AG09309 (cell line): ENCODE results near the gene CMIP.

Experiments used
- DNase-seq: peaks from one replicate; pipeline ENCODE4 v3.0.0-alpha.2; 2010; ENCODE audit warnings: low read depth
- H3K4me3 ChIP-seq: 2 replicates; pipeline ENCODE4 v1.5.1; 2011; ENCODE audit warnings: mild to moderate bottlenecking, low read depth, low read length, moderate library complexity; ENCODE audit not compliant: control insufficient read depth
- CTCF ChIP-seq: IDR thresholded peaks from 2 replicates; pipeline ENCODE4 v1.5.1; 2011; ENCODE audit warnings: mild to moderate bottlenecking, low read depth, low read length, inconsistent platforms; ENCODE audit not compliant: insufficient read depth, control insufficient read depth; ENCODE audit errors: missing control alignments

Gene CMIP

DNA sequence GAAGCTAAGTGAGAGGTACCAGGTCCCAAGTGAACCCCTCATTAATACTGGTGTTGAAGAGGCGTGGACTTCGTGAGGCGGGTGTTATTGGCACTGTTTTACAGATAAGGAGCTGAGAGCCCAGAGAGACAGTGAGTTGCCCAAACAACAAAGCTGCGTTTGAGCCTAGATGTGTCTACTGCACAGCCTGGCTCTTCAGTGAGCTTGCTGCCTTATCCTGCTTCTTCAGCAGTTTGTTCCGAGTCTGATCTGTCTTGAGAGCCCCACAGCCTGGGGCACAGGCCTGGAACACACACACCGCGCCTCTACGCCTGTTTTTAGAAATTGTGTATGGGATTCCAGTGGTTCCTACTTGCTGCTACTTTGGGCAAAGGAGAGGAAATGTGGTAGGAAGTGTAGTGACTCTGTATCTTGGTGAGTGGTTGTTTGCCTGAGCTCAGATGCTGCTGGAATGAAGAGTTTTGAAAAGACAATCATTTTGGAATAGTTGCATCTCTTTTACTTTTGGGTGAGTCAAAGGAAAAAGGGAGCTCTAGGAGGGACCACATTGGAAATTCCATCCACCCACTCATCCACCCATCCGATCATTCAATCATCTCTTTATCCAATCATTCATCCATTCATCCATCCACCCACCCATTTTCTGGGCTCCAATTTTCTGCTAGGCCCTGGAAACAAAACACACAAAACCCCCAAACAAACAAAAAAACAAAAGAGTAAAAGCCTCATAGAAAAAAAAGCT lies 312.2 kb downstream of the CMIP start:
- no peak for DNase-seq
- H3K4me3 ChIP-seq: no peak overlapping the region
- TF ChIP-seq CTCF: no peak

GRCh38 chr16:81758376-81758775 lies 313.8 kb downstream of the CMIP start:
- TF ChIP-seq CTCF: no peak
- H3K4me3 ChIP-seq: no peak overlapping the region
- no peak for DNase-seq
